Activated CD8-positive, alpha-beta T cell treated with anti-CD3 and anti-CD28 coated beads for 36 hours (primary cell): ENCODE results near the gene NME3. TPM values are rescaled to one million over a fixed set of nuclear protein-coding genes. Genes with fewer than 3 reads are reported as not detected.

Experiments used
- ATAC-seq: fragments of 200-7000 bp; cut with Tn5 transposase; one replicate; pipeline ENCODE4 v1.10.0; 2021; ENCODE audit warnings: mild to moderate bottlenecking, moderate library complexity
- CTCF ChIA-PET: fragments of 350-600 bp; sonication (Branson Sonifier 250); formaldehyde crosslinking; loops from one replicate; lab custom pipeline; 2021; ENCODE audit warnings: antibody characterized with exemption; lab: Charles Lee
- POLR2A ChIA-PET: fragments of 350-600 bp; sonication (Branson Sonifier 250); formaldehyde crosslinking; loops from one replicate; lab custom pipeline; 2021; ENCODE audit warnings: antibody characterized with exemption; lab: Charles Lee
- DNase-seq: peaks from one replicate; pipeline ENCODE4 v3.0.0-alpha.2; 2020
- H3K27ac Mint-ChIP-seq: one replicate; pipeline ENCODE4 v1.8.0; 2021; ENCODE audit warnings: mild to moderate bottlenecking, mixed read lengths
- H3K27me3 Mint-ChIP-seq: one replicate; pipeline ENCODE4 v1.8.0; 2021; ENCODE audit warnings: mixed read lengths
- H3K36me3 Mint-ChIP-seq: one replicate; pipeline ENCODE4 v1.8.0; 2021; ENCODE audit warnings: low read depth, mixed read lengths
- H3K4me1 Mint-ChIP-seq: one replicate; pipeline ENCODE4 v1.8.0; 2021; ENCODE audit warnings: low read depth, mixed read lengths
- H3K4me3 Mint-ChIP-seq: one replicate; pipeline ENCODE4 v1.8.0; 2021; ENCODE audit warnings: mild to moderate bottlenecking, moderate library complexity, mixed read lengths
- H3K9me3 Mint-ChIP-seq: one replicate; pipeline ENCODE4 v1.8.0; 2021; ENCODE audit warnings: mixed read lengths
- intact Hi-C: fragments of 100-400 bp; cut with micrococcal nuclease; formaldehyde crosslinking; loops from one replicate; pipeline ENCODE4 v1.10.0; 2022
- total RNA-seq, 2 experiments: library from RNA; stranded (reverse); gene quantifications; one replicate each; pipeline ENCODE4 v1.2.3, GENCODE V29; 2021
- TF ChIP-seq, protein P1 (sequence below): fragments of 200-600 bp; IDR thresholded peaks from one replicate; pipeline ENCODE4 v1.8.0; 2022; ENCODE audit warnings: antibody characterized with exemption, mild to moderate bottlenecking

Gene NME3
- total RNA-seq, 2 experiments from 2014 or later, result 37.8 to 39.6 TPM

DNA sequence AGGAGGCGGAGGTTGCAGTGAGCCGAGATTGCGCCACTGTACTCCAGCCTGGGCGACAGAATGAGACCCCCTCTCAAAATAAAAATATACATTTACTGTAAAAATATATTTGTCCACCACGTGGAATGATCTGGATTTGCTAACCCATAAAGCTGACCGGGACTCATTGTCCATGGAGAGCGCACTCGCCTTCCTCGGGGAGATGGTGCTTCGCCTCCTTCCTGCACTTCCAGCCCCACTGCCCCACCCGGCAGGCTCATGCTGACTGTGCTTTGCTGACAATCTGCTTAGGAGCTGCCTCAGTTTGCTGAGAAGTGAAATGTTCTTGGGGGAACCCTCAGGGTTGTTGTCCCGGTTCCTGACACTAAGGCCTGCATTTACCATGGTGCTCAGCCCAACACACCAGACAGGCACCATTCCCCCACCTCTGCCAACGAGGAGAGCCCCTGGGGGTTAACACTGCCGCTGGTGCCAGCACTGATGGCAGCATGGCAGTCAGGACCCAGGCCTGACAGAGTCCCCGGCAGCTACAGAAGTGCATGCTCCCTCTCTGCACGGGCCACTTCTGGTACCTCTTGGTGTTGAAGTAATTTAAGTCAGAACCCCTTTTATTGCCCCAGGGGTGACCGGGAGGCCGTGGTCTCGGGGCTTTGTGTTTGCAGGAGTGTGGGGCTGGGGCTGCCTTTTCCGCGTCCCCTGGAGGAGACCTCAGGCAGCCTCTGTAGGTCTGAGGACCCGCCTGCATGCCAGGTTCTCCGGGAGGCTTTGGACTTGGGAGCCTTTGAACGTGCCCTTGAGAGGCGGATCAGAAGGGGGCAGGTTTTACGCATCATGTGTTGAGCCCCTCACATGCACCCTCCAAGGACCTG lies 13.9 kb upstream of the NME3 start:
- DNase-seq, result no peak
- peak overlapping the region; percentile 52 for H3K4me3 Mint-ChIP-seq
- no peak overlapping the region for H3K27ac Mint-ChIP-seq
- ChIA-PET CTCF (interaction anchor here (1.4 to 5.3 kb wide), 2 partner anchors 14 to 144 kb away, joined by 3 to 36 read pairs; partner anchors contain the start of genes EME2, MRPS34 and NME3), POLR2A (interaction anchor here (1.3 kb wide), 1 partner anchor 13 kb away, joined by 6 read pairs; the partner anchor contains the start of gene EME2)
- TF ChIP-seq, protein P1, sequence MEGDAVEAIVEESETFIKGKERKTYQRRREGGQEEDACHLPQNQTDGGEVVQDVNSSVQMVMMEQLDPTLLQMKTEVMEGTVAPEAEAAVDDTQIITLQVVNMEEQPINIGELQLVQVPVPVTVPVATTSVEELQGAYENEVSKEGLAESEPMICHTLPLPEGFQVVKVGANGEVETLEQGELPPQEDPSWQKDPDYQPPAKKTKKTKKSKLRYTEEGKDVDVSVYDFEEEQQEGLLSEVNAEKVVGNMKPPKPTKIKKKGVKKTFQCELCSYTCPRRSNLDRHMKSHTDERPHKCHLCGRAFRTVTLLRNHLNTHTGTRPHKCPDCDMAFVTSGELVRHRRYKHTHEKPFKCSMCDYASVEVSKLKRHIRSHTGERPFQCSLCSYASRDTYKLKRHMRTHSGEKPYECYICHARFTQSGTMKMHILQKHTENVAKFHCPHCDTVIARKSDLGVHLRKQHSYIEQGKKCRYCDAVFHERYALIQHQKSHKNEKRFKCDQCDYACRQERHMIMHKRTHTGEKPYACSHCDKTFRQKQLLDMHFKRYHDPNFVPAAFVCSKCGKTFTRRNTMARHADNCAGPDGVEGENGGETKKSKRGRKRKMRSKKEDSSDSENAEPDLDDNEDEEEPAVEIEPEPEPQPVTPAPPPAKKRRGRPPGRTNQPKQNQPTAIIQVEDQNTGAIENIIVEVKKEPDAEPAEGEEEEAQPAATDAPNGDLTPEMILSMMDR, result no peak
- H3K27me3 Mint-ChIP-seq, result no peaks in the 10 kb centered on the region
- H3K9me3 Mint-ChIP-seq, result no peaks in the 10 kb centered on the region
- peaks cover 27% of the 10 kb centered on the region for H3K4me1 Mint-ChIP-seq
- peaks cover 7% of the 10 kb centered on the region for H3K36me3 Mint-ChIP-seq
- intact Hi-C loops, result no loop called here
- ATAC-seq, result no peak

DNA sequence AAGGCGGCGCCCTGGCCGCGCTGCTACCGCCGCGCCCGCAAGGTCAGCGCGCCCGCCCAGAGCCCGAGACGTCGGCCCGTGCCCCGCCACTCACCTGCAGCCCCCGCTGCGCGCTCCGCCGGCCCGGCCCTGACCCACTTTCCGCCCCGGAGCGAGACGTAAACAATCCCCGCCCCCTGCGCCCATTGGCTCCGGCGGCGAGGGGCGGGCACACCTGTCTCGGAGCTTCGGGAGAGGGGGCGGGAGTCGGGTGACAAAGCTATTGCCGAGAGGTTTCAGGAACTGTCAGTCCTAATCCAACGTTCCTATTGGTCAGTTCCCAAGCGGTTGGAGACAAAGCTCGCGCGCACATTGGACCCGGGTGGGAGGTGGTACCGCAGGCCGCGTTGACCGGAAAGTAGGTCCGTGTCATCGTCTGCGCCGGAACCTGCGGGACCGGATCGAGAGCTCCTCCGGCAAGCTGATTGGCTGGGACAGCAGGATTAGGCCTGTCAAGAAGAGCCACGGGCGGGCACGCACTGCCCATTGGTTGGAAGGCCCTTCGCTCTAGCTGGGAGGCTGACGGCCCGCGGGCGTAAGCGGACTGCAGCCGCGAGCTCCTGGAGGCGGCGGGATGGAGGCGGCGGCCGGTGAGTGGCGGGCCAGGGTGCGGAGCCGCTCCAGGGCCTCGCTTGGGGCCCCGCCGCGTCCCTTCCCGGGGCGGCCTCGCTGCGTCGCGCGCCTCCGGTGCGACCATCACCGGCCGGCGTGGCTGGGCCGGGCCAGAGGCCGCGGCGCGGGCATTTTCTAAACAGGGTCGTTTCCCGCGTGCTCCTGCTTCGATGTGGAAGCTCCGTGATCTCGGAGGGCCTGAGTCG lies 11.3 kb upstream of the NME3 start, which contains the start of the genes NUBP2 and SPSB3:
NUBP2 (plus strand) TSS at position 553 of the 857 bp plus-strand sequence; CDS start at position 614, 61 bp downstream.
SPSB3 (minus strand) TSS at position 164 of the 857 bp plus-strand sequence. CDS start 1,088 bp downstream, outside the sequence.
- Mint-ChIP-seq H3K4me3 (peak within 1 kb of the TSS; percentile 93), H3K27ac (peak within 1 kb of the TSS; percentile 91), H3K9me3 (no peaks in the 10 kb centered on the region), H3K36me3 (peaks cover 2% of the 10 kb centered on the region), H3K4me1 (peaks cover 27% of the 10 kb centered on the region), H3K27me3 (no peaks in the 10 kb centered on the region)
- TF ChIP-seq, protein P1, result no peak
- POLR2A ChIA-PET, result interaction anchor here (0.5 to 3.1 kb wide), 14 partner anchors 8 to 372 kb away, joined by 3 to 18 read pairs (median 4); partner anchors contain the start of genes EME2, FAHD1, HAGH and MRPS34
- CTCF ChIA-PET, result interaction anchor here (0.8 to 5.3 kb wide), 15 partner anchors 8 to 1086 kb away, joined by 3 to 36 read pairs (median 4); partner anchors contain the start of genes EME2, FAHD1, HAGH and MAPK8IP3
- intact Hi-C loops, result loop anchor here (1.0 kb wide), 1 partner anchor 11 kb away; the partner anchor contains the start of gene NME3
- peak; percentile 100 for DNase-seq
- ATAC-seq, result peak; percentile 93

DNA sequence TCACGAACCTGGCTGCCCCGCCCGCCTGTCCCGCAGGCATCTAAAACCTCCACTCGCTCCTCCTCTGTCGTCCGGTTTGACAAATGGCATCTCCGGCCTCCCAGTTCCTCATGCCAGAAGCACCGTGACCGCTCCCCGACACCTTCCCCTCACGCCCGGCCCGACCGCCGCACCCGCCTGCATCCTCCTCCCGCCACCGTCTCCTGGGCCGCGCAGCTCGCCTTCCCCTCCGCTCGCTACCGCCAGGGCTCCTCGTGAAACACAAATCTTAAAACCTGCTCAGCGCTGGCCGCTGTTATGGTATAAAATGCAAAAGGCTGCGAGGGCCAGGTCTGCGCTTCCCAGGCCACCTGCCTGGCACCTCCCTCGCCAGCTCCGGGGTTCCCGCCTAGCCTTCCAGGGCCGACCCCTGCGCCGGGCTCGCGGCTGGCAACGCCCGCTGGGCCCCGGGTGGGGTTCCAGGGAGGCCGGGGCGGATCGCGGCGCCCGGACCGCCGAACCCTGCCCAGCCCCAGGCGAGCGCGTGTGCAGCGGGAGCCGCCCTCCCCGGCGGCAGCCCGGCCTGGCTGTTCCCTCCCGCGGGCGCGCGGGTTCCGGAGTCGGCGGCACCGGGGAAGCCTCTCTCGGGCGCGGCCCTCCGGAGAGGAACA lies 10.5 kb upstream of the NME3 start:
- TF ChIP-seq, protein P1, result peak; percentile 14
- peak; percentile 48 for DNase-seq
- H3K9me3 Mint-ChIP-seq, result no peaks in the 10 kb centered on the region
- peaks cover 27% of the 10 kb centered on the region for H3K4me1 Mint-ChIP-seq
- peaks cover 2% of the 10 kb centered on the region for H3K36me3 Mint-ChIP-seq
- intact Hi-C loops, result loop anchor here (1.0 kb wide), 1 partner anchor 11 kb away; the partner anchor contains the start of gene NME3
- no peak for ATAC-seq
- H3K27me3 Mint-ChIP-seq, result no peaks in the 10 kb centered on the region
- H3K27ac Mint-ChIP-seq, result peak overlapping the region; percentile 69
- H3K4me3 Mint-ChIP-seq, result peak overlapping the region; percentile 93
- ChIA-PET CTCF (interaction anchor here (0.9 to 5.3 kb wide), 12 partner anchors 8 to 148 kb away, joined by 3 to 36 read pairs (median 4); partner anchors contain the start of genes EME2, FAHD1, HAGH and MAPK8IP3), POLR2A (interaction anchor here (0.5 to 3.1 kb wide), 12 partner anchors 7 to 373 kb away, joined by 3 to 18 read pairs (median 4); partner anchors contain the start of genes EME2, FAHD1, HAGH and MRPS34)

DNA sequence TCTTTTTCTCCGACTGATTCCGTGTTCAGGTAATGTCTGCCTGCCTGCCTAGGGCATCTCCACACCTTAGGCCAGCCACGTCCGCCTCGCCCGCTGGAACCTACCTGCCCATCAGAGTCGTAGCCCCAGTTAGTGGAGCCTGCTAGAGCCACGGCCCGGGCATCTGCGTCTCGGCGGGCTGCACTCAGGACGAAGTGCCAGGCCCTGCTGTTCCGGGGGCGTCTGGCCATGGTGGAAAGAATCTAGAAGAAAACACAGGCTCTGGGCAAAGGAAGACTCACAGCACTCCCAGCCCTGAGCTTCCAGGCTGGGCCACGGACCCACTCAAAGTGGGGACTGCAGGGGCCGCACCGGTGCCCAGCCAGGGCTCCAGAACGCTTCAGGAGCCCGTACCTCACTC lies 9.9 kb upstream of the NME3 start:
- POLR2A ChIA-PET, result interaction anchor here (0.6 to 3.1 kb wide), 8 partner anchors 9 to 473 kb away, joined by 3 to 18 read pairs (median 4); partner anchors contain the start of genes EME2, FAHD1, HAGH and MRPS34
- no peaks in the 10 kb centered on the region for H3K9me3 Mint-ChIP-seq
- H3K4me1 Mint-ChIP-seq, result peaks cover 27% of the 10 kb centered on the region

More for the DNA sequence above, 9.9 kb upstream of the NME3 start:
- ATAC-seq, result no peak
- TF ChIP-seq, protein P1, result no peak
- Mint-ChIP-seq H3K27me3 (no peaks in the 10 kb centered on the region), H3K27ac (peak overlapping the region; percentile 69), H3K4me3 (peak overlapping the region; percentile 80), H3K36me3 (peaks cover 2% of the 10 kb centered on the region)
- CTCF ChIA-PET, result interaction anchor here (0.9 to 5.3 kb wide), 3 partner anchors 10 to 148 kb away, joined by 3 to 36 read pairs (median 14); partner anchors contain the start of genes EME2, MRPS34 and NME3
- intact Hi-C loops, result no loop called here
- DNase-seq, result no peak
